Endothelial cell of umbilical vein (primary cell): ENCODE measurements around the gene PSME3. TPM values are rescaled to one million over a fixed set of nuclear protein-coding genes. Genes with fewer than 3 reads are reported as not detected.

ENCODE experiments used
- BruUV-seq: library from RNA; stranded (reverse); fragments of 400-500 nt; replicated peaks from 2 replicates; lab custom pipeline; 2021; lab: Mats Ljungman, UMichigan
- CTCF ChIA-PET: fragments of 300-600, 350-600 bp; sonication (Branson Sonifier 250); formaldehyde crosslinking; loops from one replicate; lab custom pipeline; 2021; ENCODE audit warnings: antibody characterized with exemption, inconsistent platforms; lab: Charles Lee
- POLR2A ChIA-PET: fragments of 300-600, 350-600 bp; sonication (Branson Sonifier 250); formaldehyde crosslinking; loops from one replicate; lab custom pipeline; 2021; ENCODE audit warnings: antibody characterized with exemption, inconsistent platforms; lab: Charles Lee
- DNase-seq: peaks from one replicate; pipeline ENCODE4 v3.0.0-alpha.2; 2011; ENCODE audit warnings: low read depth, low spot score
- FAIRE-seq: peaks from 2 replicates; lab custom pipeline; 2011; peaks lifted over from hg19 to GRCh38; lab: Jason Lieb, UNC
- H2AFZ ChIP-seq: 2 replicates; pipeline ENCODE4 v1.6.0; 2012; ENCODE audit warnings: low read depth, low read length, control low read depth, inconsistent platforms
- H3K27ac ChIP-seq: 2 replicates; pipeline ENCODE4 v1.5.1; 2011; ENCODE audit warnings: low read depth, mild to moderate bottlenecking, control low read depth, low read length, moderate library complexity; ENCODE audit not compliant: insufficient read depth
- H3K27me3 ChIP-seq, 2 experiments: 2 replicates each; pipeline versions ENCODE4 v1.6.0 to v1.6.1; 2011; ENCODE audit warnings: low read length in 2 of 2, mixed read lengths in 1 of 2; ENCODE audit not compliant: control insufficient read depth in 2 of 2, insufficient read depth in 2 of 2
- H3K36me3 ChIP-seq, 2 experiments: 2 replicates in 1 of 2; 3 replicates in 1 of 2; pipeline ENCODE4 v1.5.1; 2011; ENCODE audit warnings: low read length in 2 of 2, mild to moderate bottlenecking in 1 of 2, moderate library complexity in 1 of 2; ENCODE audit not compliant: control insufficient read depth in 2 of 2, insufficient read depth in 2 of 2; ENCODE audit errors: extremely low read depth in 1 of 2
- H3K4me1 ChIP-seq: 3 replicates; pipeline ENCODE4 v1.5.1; 2011; ENCODE audit warnings: mild to moderate bottlenecking, low read length; ENCODE audit not compliant: control insufficient read depth, insufficient read depth; ENCODE audit errors: extremely low read depth
- H3K4me2 ChIP-seq: 2 replicates; pipeline ENCODE4 v1.6.1; 2011; ENCODE audit warnings: low read length, control low read depth, mixed read lengths; ENCODE audit not compliant: insufficient read depth
- H3K4me3 ChIP-seq, 3 experiments: fragments of 200-600 bp in 1 of 3; sonication (generic), shearing (Covaris generic) in 1 of 3; replicated peaks in 1 of 3; 2 replicates each; pipeline ENCODE4 v1.5.1; 2011 to 2016; ENCODE audit warnings: control low read depth in 3 of 3, low read length in 3 of 3, mild to moderate bottlenecking in 2 of 3, inconsistent platforms in 1 of 3, low read depth in 1 of 3, moderate library complexity in 1 of 3; ENCODE audit not compliant: insufficient read depth in 1 of 3
- H3K79me2 ChIP-seq: 2 replicates; pipeline ENCODE4 v1.6.0; 2012; ENCODE audit warnings: low read length, inconsistent platforms; ENCODE audit not compliant: control insufficient read depth, insufficient read depth
- H3K9ac ChIP-seq: replicated peaks from 2 replicates; pipeline ENCODE3; 2011; ENCODE audit warnings: low read length, control low read depth; ENCODE audit not compliant: insufficient read depth; ENCODE audit errors: extremely low read depth
- H3K9me1 ChIP-seq: replicated peaks from 3 replicates; pipeline ENCODE4 v1.6.0; 2011; ENCODE audit warnings: mild to moderate bottlenecking, low read length; ENCODE audit not compliant: control insufficient read depth, insufficient read depth; ENCODE audit errors: extremely low read depth
- H3K9me3 ChIP-seq: replicated peaks from 2 replicates; pipeline ENCODE4 v1.5.1; 2012; ENCODE audit warnings: low read length, inconsistent platforms; ENCODE audit not compliant: control insufficient read depth, insufficient read depth
- H4K20me1 ChIP-seq: replicated peaks from 2 replicates; pipeline ENCODE3; 2011; ENCODE audit warnings: mild to moderate bottlenecking, low read length; ENCODE audit not compliant: control insufficient read depth, insufficient read depth; ENCODE audit errors: extremely low read depth
- CTCF ChIP-seq, 2 donors: IDR thresholded peaks; 1 replicate in 1 of 2; 2 replicates in 1 of 2; pipeline ENCODE4 v1.5.1; 2011; ENCODE audit warnings: low read length in 2 of 2, mild to moderate bottlenecking in 2 of 2, moderate library complexity in 2 of 2, control low read depth in 1 of 2, inconsistent platforms in 1 of 2, low read depth in 1 of 2; ENCODE audit not compliant: insufficient read depth in 1 of 2; ENCODE audit errors: extremely low read depth in 1 of 2
- EZH2 ChIP-seq: IDR thresholded peaks from 2 replicates; pipeline ENCODE4 v1.6.1; 2012; ENCODE audit warnings: borderline replicate concordance, low read depth, mild to moderate bottlenecking, moderate library complexity, low read length, inconsistent platforms; ENCODE audit not compliant: severe bottlenecking
- GATA2 ChIP-seq: IDR thresholded peaks from 2 replicates; pipeline ENCODE4 v1.7.0; 2011; ENCODE audit warnings: low read depth, mild to moderate bottlenecking, moderate library complexity, mixed read lengths, low read length; ENCODE audit not compliant: insufficient read length, insufficient read depth
- JUN ChIP-seq: IDR thresholded peaks from 2 replicates; pipeline ENCODE4 v1.6.1; 2011; ENCODE audit warnings: borderline replicate concordance, low read depth; ENCODE audit not compliant: insufficient read length, insufficient read depth
- MYC ChIP-seq: IDR thresholded peaks from one replicate; pipeline ENCODE4 v1.6.1; 2011; ENCODE audit warnings: mild to moderate bottlenecking, low read depth, low read length
- POLR2A ChIP-seq: IDR thresholded peaks from 2 replicates; pipeline ENCODE4 v1.6.1; 2012; ENCODE audit warnings: low read depth, mild to moderate bottlenecking, control low read depth, low read length
- POLR2AphosphoS5 ChIP-seq: IDR thresholded peaks from 2 replicates; pipeline ENCODE4 v1.6.1; 2012; ENCODE audit warnings: low read depth, mild to moderate bottlenecking, control low read depth, low read length, moderate library complexity; ENCODE audit not compliant: insufficient read depth
- dilution Hi-C: fragments of 300-500 bp; cut with MboI; formaldehyde crosslinking; loops from one replicate; pipeline ENCODE4 v1.15.0; 2019; ENCODE audit warnings: low sequenced_read_pairs; ENCODE audit not compliant: extremely low pct_ligation_motif_present
- intact Hi-C: fragments of 100-400 bp; cut with micrococcal nuclease; formaldehyde crosslinking; loops from one replicate; pipeline ENCODE4 v1.10.0; 2022
- polyA plus RNA-seq, 4 experiments: library from polyadenylated mRNA; depleted of rRNA in 3 of 4; stranded (reverse) in 3 of 4; unstranded in 1 of 4; fragments of >200 nt; gene quantifications; 2 replicates each; pipeline versions ENCODE4 v1.2.1 to v1.2.3, GENCODE V29; 2011 to 2012; ENCODE audit warnings: missing spikeins in 1 of 4
- total RNA-seq: library from RNA; stranded (reverse); gene quantifications from 2 replicates; pipeline ENCODE4 v1.2.3, GENCODE V29; 2021

Gene PSME3
- total and polyA plus RNA-seq, 2 donors (not counting 3 experiments of a cell fraction or from before 2014, with no cell fraction given), result 98.4 to 126 TPM

GRCh38 chr17:42853004-42853403 lies 19.8 kb downstream of the PSME3 start:
- CTCF ChIA-PET, result no interaction called here
- Histone ChIP-seq H3K9me1 (no peaks in the 10 kb centered on the region), H3K9ac (no peak overlapping the region), H3K79me2 (no peaks in the 10 kb centered on the region), H3K27ac (no peak overlapping the region), H4K20me1 (no peaks in the 10 kb centered on the region), H3K9me3 (no peaks in the 10 kb centered on the region), H3K4me1 (no peaks in the 10 kb centered on the region), H3K27me3 (peaks cover 0 to 3% of the 10 kb centered on the region in 2 experiments), H3K4me2 (no peak overlapping the region), H2AFZ (no peak overlapping the region), H3K36me3 (no peaks in the 10 kb centered on the region), H3K4me3 (no peak overlapping the region)
- TF ChIP-seq CTCF (IDR thresholded peaks at IDR 0.05; ENCODE audit: extremely low read depth in 1 of 2, insufficient read depth in 1 of 2, low read depth in 1 of 2, low read length in 2 of 2) (no peak), GATA2 (no peak), MYC (no peak), POLR2A (no peak), EZH2 (no peak), JUN (no peak), POLR2AphosphoS5 (no peak)
- FAIRE-seq (no peak), DNase-seq (no peak)
- no TSS peak for BruUV-seq
- dilution Hi-C loops (no loop called here), intact Hi-C loops (no loop called here)
- POLR2A ChIA-PET, result no interaction called here
